Measurements from ENCODE around the gene ATOX1. TPM values are rescaled to one million over a fixed set of nuclear protein-coding genes. Genes with fewer than 3 reads are reported as not detected.

Gene ATOX1
- total and polyA plus RNA-seq, 2 of the 13 experiments (the other 11 are each of a cell fraction or from before 2014, with no cell fraction given) = 62.4 to 124 TPM

- TF ChIP-seq, protein P1, sequence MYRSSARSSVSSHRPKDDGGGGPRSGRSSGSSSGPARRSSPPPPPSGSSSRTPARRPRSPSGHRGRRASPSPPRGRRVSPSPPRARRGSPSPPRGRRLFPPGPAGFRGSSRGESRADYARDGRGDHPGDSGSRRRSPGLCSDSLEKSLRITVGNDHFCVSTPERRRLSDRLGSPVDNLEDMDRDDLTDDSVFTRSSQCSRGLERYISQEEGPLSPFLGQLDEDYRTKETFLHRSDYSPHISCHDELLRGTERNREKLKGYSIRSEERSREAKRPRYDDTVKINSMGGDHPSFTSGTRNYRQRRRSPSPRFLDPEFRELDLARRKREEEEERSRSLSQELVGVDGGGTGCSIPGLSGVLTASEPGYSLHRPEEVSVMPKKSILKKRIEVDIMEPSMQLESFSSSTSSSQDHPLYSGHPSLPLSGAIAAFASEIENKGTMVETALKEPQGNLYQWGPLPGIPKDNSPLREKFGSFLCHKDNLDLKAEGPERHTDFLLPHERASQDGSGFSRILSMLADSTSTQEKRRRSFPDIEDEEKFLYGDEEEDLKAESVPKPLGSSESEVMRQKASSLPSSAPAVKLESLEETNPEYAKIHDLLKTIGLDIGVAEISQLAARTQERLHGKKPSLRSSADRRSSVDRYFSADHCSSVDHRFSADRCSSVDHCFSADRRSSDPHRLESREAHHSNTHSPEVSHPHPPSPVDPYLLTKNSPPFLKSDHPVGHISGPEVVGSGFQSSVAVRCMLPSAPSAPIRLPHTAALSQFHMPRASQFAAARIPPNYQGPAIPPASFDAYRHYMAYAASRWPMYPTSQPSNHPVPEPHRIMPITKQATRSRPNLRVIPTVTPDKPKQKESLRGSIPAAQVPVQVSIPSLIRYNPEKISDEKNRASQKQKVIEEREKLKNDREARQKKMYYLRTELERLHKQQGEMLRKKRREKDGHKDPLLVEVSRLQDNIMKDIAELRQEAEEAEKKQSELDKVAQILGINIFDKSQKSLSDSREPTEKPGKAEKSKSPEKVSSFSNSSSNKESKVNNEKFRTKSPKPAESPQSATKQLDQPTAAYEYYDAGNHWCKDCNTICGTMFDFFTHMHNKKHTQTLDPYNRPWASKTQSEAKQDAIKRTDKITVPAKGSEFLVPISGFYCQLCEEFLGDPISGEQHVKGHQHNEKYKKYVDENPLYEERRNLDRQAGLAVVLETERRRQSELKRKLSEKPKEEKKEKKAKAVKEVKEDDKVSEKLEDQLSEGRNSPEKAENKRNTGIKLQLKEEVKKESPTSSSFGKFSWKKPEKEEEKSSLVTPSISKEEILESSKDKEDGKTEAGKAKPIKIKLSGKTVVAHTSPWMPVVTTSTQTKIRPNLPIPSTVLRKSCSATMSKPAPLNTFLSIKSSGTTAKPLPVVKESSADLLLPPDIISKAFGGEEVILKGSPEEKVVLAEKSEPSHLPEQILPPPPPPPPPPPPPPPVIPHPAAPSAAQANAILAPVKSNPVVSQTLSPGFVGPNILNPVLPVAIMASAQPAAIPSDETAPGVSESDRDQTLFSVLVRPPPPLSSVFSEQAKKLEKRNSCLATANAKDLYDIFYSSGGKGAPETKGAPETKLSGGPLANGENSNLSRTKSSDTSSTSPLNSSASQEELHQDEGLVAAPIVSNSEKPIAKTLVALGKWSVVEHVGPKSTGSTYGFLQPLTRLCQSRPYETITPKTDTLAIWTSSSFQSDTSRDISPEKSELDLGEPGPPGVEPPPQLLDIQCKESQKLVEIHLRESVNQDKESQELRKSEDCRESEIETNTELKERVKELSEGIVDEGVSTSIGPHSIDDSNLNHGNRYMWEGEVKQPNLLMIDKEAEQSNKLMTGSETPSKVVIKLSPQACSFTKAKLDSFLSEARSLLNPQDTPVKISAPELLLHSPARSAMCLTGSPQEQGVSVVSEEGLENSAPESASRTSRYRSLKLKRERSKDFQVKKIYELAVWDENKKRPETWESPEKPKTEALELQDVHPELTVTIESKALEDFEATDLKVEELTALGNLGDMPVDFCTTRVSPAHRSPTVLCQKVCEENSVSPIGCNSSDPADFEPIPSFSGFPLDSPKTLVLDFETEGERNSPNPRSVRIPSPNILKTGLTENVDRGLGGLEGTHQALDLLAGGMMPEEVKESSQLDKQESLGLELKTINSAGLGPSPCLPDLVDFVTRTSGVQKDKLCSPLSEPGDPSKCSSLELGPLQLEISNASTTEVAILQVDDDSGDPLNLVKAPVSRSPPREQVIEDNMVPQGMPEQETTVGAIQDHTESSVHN (CRISPR knock-in tag; IDR thresholded peaks at IDR 0.05) = no peak
- TF ChIP-seq RBM39 (IDR thresholded peaks at IDR 0.05; ENCODE audit: low read depth, low read length, poor library complexity, severe bottlenecking) (no peak), ZNF230 (CRISPR knock-in tag; IDR thresholded peaks at IDR 0.05) (no peak), HIVEP1 (CRISPR knock-in tag; IDR thresholded peaks at IDR 0.05) (no peak), MNT (IDR thresholded peaks at IDR 0.05) (no peak), MXD1 (CRISPR knock-in tag; IDR thresholded peaks at IDR 0.05) (no peak), NFYB (CRISPR knock-in tag; IDR thresholded peaks at IDR 0.05) (no peak), TBX3 (IDR thresholded peaks at IDR 0.05; ENCODE audit: borderline replicate concordance) (no peak), ZNF17 (CRISPR knock-in tag; IDR thresholded peaks at IDR 0.05) (no peak), TFDP1 (CRISPR knock-in tag; IDR thresholded peaks at IDR 0.05; ENCODE audit: borderline replicate concordance) (no peak), NFKBIZ (CRISPR knock-in tag; IDR thresholded peaks at IDR 0.05) (no peak), ZNF557 (CRISPR knock-in tag; IDR thresholded peaks at IDR 0.05) (no peak), TFDP2 (CRISPR knock-in tag; IDR thresholded peaks at IDR 0.05) (no peak)
Observed at GRCh38 chr5:151694035-151694485, 64.4 kb downstream of the ATOX1 start (continued).

All from HepG2 (cell line).